Left hindlimb (tissue), 1 donor: ENCODE results near the gene MTMR4.
"Not testable (repeated sequence)": the region's sequence is repeated elsewhere in the genome, so short reads cannot be mapped to it uniquely, and the experiment has no call there.

Experiments used
- DNase-seq: peaks from one replicate; pipeline ENCODE4 v3.0.0-alpha.2; 2018

Gene MTMR4

DNA sequence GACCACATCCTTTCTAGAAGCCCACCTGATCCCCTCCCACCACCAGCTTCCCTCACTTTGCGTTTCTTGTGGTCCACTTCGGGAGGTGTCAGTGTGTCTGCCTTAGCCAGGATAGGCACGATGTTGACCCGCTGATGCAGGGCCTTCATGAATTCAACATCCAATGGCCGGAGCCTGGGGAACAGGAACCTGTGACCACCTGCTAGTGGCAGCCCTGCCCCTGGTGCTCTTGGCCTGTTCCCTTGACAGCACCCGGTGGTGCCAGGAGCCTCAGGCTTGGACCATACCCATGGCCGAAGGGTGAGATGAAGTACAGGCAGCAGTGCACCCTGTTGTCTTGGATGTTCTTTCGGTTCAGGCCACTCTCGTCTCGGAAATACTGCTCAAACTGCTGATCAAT, 7.2 kb upstream of the MTMR4 start:
- no peak for DNase-seq

DNA sequence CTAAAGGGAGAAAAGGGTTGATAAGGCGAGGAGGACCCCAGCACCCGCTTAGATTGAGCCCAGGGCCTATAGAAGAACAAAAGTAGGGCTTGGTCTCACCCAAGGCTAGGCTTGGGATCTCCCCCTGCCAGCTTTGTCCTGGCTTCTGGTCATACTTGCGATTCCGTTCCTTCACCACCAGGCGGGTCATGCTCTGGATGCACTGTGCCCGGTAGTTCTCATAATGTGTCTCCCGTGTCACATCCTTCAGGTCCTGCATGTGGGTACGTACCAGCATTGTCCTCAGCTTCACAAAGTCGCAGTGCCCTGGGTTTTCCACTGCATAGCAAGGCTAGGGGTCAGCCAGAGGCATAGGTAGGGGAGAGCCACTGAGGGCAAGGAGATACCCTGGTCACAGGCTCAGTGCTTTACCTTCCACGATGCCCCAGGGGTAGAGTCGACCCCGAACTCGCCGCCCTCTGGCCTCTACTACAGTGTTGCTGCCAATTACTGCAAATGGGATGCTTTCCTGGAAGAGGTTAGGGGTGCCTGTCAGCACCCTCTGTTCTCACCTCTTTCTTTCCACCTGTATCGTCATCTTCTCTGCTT, 6.5 kb upstream of the MTMR4 start:
- no peak for DNase-seq

DNA sequence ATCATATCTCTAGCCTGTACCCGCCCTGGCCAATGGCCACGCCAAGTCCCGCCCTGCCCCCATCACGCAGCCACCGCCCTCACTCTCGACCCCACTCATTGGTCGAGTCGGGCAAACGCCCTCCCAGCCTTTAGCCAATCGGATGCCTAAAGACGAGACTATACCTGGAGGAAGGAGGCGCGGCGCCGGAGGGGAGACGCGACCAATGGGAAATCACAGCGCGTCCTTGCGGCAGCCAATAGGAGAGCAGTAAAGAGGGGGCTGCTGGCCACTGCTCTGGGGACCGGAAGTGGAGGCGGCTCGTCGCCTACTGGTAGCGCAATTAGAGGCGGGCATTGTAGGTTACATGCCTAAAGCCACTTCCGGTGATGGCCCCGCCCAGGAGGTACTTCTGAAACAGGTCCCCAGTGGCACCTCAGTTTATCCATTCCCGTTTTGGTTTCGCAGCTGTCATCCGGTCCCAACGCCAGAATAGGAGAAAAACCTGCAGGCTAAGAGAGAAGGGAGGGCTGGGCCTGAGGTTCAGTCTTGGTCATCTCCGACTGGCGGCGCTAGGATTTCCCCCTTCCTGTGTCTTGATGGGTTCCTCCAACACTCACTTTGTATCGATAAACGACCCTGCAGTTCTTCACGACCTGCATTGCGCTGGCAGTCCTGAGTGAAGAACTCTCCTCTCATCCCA, 3.6 kb upstream of the MTMR4 start:
- DNase-seq = peak; percentile 100

DNA sequence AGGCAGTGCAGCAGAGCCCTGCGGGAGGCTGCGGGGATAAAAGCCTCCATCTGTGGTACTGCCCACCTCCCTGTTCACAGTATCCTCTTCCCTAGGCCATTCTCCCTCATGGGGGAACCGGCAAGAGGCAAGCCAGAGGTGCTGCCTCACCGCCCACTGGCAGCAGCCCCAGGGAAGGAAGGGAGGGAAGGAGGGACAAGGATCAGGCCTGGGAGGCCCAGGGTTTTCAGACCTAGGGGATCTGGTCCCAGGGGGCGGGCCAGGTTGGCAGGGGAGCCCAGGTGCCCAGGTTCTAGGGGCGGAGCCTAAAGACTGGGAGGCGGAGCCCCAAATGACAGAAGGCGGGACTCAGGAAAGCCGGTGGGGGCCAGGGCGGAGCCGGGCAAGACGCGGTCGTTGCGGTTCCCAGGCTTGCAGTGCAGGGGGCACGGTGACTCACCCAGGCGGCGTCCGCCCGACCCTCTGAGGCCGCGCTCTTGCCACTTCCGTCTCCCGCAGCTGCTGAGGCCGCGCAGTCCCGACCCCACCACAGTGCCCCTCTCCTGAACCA, 3.0 kb upstream of the MTMR4 start:
- DNase-seq = no peak

DNA sequence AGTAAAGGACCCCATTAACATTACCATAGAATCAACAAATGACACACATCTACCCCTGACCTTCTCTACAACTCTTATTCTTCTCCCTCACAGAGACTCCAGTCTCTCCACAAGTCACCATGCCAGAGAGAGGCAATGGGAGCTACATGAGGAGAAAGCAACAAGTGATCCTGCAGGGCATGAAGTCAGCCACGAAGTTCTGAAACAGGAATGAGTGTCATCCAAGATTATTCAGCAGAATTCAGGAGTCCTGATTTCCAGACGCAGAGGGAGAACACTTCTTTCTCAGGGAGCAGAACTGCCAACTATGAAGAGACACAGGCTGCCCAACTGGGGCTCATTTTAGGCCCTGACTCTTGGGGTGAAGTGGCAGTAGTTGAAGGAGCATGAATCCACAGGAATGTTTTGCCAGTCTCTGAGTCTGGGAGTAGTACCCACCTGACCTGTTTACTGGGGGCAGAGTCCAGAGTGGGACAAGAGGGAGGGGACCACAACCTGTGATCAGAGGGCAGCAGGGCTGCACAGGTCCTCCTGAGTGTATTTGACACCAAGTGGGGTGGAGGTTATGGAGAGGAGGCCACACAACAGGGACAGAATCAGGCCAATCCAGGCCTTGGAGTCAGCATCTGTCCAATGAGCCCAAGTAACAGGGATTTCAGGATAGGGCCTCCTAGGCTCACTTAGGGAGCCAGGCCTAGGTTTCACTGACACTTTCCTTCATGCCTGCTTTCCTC, 2.4 kb upstream of the MTMR4 start:
- DNase-seq = no peak

DNA sequence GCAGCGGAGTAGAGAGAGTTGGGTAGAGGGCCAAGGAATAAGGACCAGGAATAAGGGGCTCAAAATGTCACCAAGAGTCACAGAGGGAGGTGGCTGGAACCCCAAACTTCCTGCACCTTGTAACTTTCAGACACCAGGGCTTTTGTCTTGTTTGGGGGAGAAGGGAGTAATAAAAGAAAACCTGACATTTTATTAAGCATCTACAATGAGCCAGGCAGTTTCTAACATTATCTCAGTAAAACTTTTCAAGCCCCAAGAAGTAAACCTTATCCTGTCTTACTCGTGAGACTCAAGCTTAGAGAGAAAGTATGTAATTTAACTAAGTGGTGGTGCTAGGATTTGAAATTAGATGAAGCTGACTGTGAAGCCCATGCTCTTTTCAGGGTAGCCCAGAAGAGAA, 848 bp upstream of the MTMR4 start:
- no peak for DNase-seq

DNA sequence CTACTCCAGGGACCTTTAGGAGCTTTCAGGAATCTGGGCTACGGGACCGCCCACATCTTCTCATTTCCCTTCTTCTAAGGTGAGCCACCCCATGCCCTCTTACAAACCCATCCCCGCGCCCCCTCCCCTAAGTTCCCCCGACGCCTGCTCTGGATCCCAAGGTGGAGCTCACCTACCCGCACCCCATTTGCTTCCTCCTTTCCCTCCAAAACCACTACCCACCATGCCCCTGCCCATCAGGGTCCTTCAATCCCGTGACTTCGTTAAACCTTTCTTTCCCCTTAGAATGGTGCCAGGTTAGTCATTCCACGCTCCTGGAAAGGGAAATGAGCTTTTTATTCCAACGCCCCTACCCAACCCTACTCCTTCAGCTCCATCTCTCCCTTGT, 326 bp upstream of the MTMR4 start:
- DNase-seq = no peak

DNA sequence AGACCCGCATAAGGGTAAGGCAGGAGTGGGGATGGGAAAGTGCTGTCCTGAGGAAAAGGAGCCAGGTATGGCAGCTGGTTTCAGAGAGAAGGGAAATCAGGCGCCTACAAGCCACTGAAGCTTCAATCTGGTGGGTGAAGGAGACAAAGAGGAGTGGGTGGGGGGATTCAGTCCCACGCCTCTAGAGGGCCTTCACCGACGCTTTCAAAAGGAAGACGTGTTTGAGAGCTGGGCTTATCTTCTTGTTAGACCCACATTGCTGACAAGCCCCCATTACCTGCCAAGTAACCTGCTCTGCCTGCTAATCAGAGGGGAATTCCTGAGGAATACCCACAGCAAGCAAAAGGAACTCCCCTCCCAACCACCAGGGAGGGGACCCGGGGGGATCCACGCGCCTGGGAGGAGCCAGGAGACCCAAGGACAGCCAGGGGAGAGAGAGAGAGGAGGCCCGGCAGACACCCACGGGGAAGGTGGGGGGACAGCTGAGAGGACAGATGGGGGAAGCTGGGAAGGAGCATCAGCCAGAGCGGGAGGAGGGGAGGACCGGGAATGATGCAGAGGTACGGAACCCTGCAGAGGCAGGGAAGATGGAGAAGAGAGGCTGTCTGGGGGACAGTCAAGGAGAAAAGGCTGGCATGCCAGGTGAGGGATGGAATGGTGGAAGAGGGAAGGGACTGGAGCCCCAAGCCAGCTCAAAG, 1.0 kb downstream of the MTMR4 start:
- DNase-seq = no peak

DNA sequence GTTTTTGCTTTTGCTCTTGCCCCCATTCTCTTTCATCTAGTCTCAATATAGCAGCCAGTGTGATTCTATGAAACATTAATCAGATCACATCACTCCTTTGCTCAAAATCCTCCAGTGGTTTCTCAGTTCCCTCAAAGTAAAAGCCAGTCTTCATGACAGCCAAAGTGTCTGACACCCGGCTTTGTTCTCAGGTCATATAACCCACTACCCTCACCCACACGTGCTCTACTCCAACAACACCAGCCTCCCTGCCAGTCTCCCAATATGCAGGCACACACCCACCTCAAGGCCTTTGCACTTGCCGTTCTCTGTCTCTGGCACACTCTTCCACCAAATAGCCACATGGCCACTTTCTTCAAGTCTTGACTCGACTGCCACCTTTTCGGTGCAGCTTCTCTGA, 4.4 kb downstream of the MTMR4 start:
- DNase-seq = no peak

DNA sequence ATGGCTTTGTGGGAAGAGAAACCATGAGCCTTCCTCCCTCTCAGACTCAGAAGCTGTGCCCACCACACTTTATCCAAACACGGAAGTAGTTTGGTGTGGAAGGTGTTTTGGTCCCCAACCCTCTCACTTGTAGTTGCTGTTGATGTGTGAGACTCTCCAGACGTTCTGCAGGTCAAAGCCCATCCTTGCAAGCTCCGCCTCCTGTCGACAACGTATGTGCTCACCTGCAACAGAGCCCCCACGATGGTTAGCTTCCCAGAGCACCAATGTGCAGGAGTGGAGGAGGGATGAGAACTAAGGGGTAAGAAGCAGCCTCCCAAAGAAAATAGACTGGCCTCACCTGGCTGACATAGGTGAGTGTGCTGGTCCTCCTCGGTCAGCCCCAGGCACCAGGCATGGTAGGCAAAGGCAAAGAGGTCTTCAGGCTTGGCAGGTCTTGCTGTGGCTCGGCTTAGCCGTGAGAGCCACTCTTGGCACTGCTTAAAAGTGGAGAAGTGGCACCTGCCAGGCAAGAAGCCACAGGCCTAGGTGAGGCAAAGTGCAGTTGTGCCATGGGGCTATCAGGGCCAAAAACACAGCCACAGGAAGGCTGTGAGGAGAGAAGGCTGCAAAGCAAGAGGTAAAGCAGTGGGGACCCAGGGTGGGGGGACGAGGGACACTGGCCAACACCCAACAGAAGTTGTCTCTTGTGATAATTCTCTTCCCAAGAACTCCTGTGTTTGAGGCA, 5.9 kb downstream of the MTMR4 start:
- no peak for DNase-seq

DNA sequence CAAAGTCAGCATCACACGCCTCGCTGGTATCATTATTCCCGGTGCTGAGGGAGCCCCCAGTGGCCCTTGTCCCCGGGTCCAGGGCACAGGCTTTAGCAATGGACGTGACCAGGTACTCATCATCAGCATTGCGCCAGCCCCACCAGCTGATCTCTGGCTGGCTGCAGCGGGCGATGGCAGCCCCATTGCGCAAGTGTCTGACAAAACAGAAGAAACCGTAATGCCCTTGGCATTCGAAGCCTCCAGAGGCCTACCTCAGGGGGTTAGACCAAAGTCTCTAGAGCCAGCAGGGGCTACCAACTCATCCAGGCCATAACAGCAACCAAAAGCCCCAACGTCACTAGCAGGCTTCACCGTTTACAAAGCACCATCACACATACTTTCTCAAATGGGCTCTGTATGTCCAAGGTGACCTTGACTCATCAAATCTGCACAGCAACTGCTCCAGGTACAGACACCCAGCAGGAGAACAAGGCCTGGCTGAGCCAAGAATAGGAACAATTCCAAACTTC, 7.3 kb downstream of the MTMR4 start:
- no peak for DNase-seq

DNA sequence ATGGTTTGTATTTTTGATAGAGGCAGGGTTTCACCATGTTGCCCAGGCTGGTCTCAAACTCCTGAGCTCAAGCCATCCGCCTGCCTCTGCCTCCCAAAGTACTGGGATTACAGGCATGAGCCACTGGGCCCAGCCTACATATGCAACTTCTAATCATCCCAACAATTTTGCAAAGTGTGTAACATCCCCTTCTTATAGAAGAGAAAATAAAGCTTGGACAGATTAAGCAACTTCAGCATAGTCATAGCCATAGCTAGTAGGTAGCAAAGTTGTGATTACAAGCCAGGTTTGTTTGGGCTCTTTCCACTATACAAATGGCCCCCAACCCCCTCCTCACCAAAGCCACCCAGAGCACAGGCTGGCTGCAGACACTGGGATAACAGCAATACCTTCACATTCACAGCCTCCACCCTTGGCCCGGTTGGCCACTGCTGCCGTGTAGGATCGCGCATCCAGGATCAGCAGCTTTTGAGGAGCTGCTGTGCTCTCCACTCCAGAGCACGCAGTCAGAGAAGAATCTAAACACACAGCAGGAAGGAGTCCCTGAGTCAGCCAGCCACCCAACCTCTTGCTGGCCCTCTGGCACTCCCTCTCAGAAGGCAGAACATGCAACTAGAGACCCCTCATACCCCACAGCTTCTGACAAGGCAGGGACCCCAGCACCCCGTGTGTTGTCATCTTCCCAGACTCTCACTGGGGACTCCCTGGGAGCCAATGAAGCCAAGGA, 7.9 kb downstream of the MTMR4 start:
- DNase-seq = no peak

DNA sequence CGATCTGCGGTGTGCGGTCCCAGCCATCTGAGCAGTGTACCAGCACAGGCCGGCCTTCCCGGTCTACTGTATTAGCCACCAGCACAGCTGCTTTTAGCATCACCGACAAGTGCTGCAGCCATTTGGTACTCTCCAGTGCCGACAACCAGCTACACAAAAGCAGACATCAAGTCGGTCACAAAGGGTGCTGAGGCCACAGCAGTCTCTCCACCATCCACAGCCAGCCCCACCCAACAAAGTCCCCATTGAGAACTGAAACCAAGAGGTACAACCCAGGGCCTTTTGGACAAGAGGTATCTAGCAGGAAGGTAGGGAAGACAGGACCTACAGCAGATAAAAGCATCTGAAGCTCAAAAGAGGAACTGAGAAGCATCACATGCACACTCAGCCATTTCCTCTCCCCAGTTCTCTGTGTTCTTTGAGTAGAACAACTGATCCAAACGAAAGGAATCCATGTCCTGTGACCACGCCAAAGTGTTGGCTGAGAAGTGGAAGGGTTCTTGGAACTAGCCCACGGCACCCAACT, 9.5 kb downstream of the MTMR4 start:
- DNase-seq = no peak

DNA sequence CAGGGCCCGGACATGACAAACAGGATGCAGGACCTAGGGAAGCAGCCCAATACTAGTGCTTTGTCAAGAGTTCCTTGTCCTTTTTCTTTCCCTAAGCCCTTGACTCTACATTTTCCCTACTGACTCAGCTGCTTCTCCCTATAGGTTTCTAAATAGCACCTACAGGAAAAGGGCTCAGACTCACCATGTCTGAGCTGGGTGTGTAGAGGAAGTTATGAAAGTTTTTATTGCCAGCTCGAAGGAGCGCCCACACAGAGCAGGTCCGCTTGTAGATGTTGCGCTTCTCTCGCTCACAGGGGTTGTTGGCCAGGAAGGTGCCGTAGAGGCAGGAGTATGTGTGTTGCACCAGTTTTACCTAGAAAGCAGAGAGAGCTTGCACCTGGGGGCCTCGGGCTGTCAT, 10.6 kb downstream of the MTMR4 start:
- no peak for DNase-seq

DNA sequence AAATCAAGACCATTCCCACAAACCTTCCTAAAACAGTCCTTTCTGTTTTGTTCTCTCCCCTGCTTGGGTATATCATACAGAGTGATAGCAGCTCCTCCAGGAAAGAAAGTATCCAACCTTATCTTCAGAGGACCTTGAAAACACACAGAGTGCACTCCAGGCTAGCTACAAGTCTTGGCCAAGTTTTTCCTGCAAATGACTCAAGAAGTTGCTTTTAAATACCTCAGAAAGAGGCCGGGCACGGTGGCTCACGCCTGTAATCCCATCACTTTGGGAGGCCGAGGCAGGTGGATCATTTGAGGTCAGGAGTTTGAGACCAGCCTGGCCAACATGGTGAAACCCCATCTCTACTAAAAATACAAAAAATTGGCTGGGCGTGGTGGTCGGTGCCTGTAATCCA, 11.3 kb downstream of the MTMR4 start:
- DNase-seq = not testable (repeated sequence)

DNA sequence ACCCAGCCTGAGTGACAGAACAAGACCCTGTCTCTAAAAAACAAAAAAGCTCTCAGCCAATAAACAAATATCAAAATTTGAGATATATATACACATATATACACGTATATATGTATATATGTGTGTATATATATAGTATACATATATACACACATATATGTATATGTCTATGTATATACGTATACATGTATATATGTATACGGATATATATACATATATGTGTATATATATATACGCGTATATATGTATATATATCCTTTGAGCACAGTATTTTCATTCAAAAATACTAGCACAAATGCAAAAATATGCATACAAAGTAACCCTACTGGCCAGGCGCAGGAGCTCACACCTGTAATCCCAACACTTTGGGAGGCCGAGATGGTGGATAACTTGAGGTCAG, 13.0 kb downstream of the MTMR4 start:
- DNase-seq = no peak

DNA sequence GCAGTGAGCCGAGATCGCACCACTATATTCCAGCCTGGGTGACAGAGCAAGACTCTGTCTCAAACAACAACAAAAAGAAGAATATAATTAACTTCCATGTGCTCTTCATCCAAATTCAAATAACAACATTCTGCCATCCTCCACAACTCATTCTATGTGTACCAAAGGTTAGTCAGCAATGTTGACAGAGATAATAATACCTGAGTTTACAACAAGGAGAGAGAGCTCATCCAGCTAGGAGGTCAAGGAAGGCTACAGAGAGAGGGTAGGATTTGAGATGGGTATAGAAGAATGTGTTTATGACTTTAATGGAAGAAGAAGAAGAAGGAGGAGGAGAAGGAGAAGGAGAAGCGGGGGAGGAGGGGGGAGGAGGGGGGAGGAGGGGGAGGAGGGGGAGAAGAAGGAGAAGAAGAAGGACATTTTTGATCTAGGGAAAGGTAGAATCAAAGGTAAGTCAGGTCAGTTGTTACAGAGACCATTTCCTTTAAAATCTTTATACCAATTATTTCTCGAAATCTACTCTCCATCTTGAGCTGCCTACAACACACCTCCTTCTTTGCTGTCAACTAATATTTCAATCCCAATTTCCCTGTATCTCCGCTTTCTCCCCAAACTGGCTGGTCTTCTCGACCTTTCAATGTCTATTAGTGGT, 16.1 kb downstream of the MTMR4 start:
- no peak for DNase-seq

DNA sequence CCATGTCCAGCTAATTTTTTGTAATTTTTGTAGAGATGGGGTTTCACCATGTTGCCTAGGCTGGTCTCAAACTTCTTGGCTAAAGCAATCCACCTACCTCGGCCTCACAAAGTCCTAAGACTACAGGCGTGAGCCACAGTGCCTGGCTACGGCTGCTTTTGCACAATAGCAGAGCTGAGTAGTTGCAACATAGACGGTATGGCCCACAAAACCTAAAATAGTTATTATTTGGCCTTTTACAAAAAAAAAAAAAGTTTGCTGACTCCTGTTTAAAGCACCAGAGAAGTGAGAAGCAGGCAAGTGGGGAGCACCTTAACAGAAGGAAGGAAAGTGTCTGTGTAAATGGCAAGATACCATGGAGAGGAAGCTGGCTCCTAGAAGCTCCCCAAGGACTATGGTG, 20.9 kb downstream of the MTMR4 start:
- no peak for DNase-seq

DNA sequence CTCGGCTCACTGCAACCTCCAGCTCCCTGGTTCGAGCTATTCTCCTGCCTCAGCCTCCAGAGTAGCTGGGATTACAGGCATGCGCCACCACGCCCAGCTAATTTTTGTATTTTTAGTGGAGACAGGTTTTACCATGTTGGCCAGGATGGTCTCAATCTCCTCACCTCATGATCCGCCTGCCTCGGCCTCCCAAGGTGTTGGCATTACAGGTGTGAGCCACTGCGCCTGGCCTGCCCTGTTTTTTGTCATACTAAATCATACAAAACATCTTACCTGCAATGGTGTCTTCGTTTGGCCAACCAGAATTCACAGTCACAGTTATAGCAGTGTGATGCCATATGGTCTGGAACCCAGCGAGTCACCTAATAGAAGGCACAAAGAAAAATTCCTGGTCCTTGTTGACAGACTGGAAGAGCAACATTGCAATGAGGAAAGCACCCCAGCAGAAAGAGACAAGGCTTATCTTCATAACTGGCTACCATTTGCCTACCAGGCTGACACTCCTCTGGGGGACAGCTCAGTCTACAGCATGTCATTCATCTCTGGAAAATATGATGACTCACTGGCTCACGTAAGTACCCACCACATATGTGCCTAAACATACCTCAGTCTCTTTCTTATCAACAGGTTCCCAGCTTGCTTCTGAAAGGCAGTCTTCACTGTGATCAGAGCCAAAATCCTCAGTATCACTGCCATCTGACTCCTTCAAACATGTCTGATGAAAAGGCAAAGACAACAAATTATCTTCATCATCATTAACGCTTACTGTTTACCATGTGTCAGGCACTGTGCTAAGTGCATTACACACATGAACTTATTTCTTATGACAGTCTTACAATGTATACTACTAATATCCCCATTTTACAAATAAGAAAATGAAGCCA, 22.0 kb downstream of the MTMR4 start:
- no peak for DNase-seq

DNA sequence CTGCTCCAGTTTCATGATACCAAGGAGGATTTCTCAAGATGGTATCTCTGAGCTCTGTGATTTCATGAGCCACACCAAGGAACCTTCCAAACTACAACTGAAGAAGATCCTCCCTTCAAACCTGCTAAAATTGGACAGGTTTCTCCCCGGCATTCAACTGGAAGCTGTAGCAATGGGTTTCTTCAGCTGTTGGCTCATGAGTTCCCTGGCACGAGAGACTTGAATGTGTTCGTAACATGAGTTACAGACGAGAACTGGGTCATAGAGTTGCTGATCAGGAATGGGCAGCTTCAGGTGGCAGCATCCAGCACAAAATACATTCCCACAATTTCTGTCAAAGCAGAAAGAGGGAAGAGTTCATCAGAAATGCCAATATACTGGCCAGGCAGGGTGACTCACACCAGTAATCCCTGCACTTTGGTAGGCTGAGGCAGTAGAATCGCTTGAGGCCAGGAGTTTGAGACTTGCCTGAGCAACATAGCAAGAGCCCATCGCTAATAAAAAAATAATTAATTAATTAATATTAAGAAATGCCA, 22.9 kb downstream of the MTMR4 start:
- DNase-seq = no peak
